ENCODE measurements around the gene FBXL13. TPM values are rescaled to one million over a fixed set of nuclear protein-coding genes. Genes with fewer than 3 reads are reported as not detected.

FBXL13 gene
- total RNA-seq, 4 donors from 2014 or later: 0.40 to 0.95 (median 0.51) TPM

GRCh38 chr7:102817616-102818573, 256.7 kb downstream of the FBXL13 start:
- intact Hi-C loops (cut with DNase I): no loop called here
- 88 to 89% methylated on average over 4 of the region's 4 CpGs for WGBS, 2 donors
- no peak for TF ChIP-seq CTCF (IDR thresholded peaks at IDR 0.05)
- Histone ChIP-seq H3K4me3 (no peak overlapping the region), H3K4me1 (no peaks in the 10 kb centered on the region), H3K36me3 (peaks cover 0 to 32% (median 0%) of the 10 kb centered on the region in 3 donors), H3K27me3 (no peaks in the 10 kb centered on the region), H3K9me3 (no peaks in the 10 kb centered on the region), H3K27ac (no peak overlapping the region)
- no peak for DNase-seq

- WGBS, 2 donors: 33 to 56% methylated on average over 4 of the region's 4 CpGs
- Histone ChIP-seq H3K36me3 (peaks cover 0 to 24% (median 0%) of the 10 kb centered on the region in 3 donors), H3K27ac (no peak overlapping the region), H3K4me1 (peaks cover 0 to 10% (median 0%) of the 10 kb centered on the region in 3 donors), H3K27me3 (no peaks in the 10 kb centered on the region), H3K4me3 (no peak overlapping the region), H3K9me3 (no peaks in the 10 kb centered on the region)
- intact Hi-C loops (cut with DNase I): no loop called here
- TF ChIP-seq POLR2A (IDR thresholded peaks at IDR 0.05) (no peak), CTCF (IDR thresholded peaks at IDR 0.05) (no peak)
- DNase-seq: no peak
Observed at GRCh38 chr7:102814025-102814471, 260.5 kb downstream of the FBXL13 start.

- Histone ChIP-seq H3K27me3 (no peaks in the 10 kb centered on the region), H3K4me1 (peaks cover 0 to 10% (median 0%) of the 10 kb centered on the region in 3 donors), H3K9me3 (no peaks in the 10 kb centered on the region), H3K27ac (no peak overlapping the region), H3K36me3 (peaks cover 0 to 29% (median 0%) of the 10 kb centered on the region in 3 donors), H3K4me3 (no peak overlapping the region)
- 77 to 87% methylated on average over 2 of the region's 2 CpGs for WGBS, 2 donors
- TF ChIP-seq POLR2A (IDR thresholded peaks at IDR 0.05) (no peak), CTCF (IDR thresholded peaks at IDR 0.05) (no peak)
- DNase-seq: no peak
- intact Hi-C loops (cut with DNase I): no loop called here
Observed at GRCh38 chr7:102813191-102814024, 261.2 kb downstream of the FBXL13 start.

- DNase-seq: no peak
- H3K4me1 ChIP-seq: peaks cover 0 to 10% (median 0%) of the 10 kb centered on the region in 3 donors
- H3K4me3 ChIP-seq: no peak overlapping the region
- H3K9me3 ChIP-seq: no peaks in the 10 kb centered on the region
- H3K27me3 ChIP-seq: no peaks in the 10 kb centered on the region
- 64 to 67% methylated on average over 8 of the region's 8 CpGs for WGBS, 2 donors
- TF ChIP-seq CTCF (IDR thresholded peaks at IDR 0.05) (no peak), POLR2A (IDR thresholded peaks at IDR 0.05) (no peak)
- peaks cover 0 to 37% (median 0%) of the 10 kb centered on the region in 3 donors for H3K36me3 ChIP-seq
- no peak overlapping the region for H3K27ac ChIP-seq
- intact Hi-C loops (cut with DNase I): no loop called here
Observed at GRCh38 chr7:102811942-102812678, 262.5 kb downstream of the FBXL13 start.
